Mesothelial cell of epicardium (in vitro differentiated cells): Measurements from ENCODE around the gene DYSF. TPM values are rescaled to one million over a fixed set of nuclear protein-coding genes. Genes with fewer than 3 reads are reported as not detected.

Source experiments
- DNase-seq, 2 experiments: peaks; one replicate each; pipeline ENCODE4 v3.0.0; 2021; ENCODE audit warnings: low spot score in 2 of 2; ENCODE audit not compliant: unreplicated experiment in 2 of 2
- H3K27ac Mint-ChIP-seq: 2 replicates; pipeline ENCODE4 v1.8.0; 2021; ENCODE audit warnings: mixed read lengths
- H3K27me3 Mint-ChIP-seq: 2 replicates; pipeline ENCODE4 v1.8.0; 2021; ENCODE audit warnings: low read depth, mixed read lengths
- H3K36me3 Mint-ChIP-seq: 2 replicates; pipeline ENCODE4 v1.8.0; 2021; ENCODE audit warnings: mixed read lengths
- H3K4me1 Mint-ChIP-seq: 2 replicates; pipeline ENCODE4 v1.8.0; 2021; ENCODE audit warnings: mixed read lengths
- H3K4me3 Mint-ChIP-seq: 2 replicates; pipeline ENCODE4 v1.8.0; 2021; ENCODE audit warnings: mild to moderate bottlenecking, moderate library complexity, mixed read lengths
- H3K9me3 Mint-ChIP-seq: 2 replicates; pipeline ENCODE4 v1.8.0; 2021; ENCODE audit warnings: mixed read lengths
- total RNA-seq: library from RNA; stranded (reverse); gene quantifications from 3 replicates; pipeline ENCODE4 v1.2.1, GENCODE V29; 2021
- TF ChIP-seq, protein P1 (sequence below): fragments of 200-600 bp; sonication (generic); IDR thresholded peaks from one replicate; pipeline ENCODE4 v1.5.0; 2021; ENCODE audit warnings: antibody characterized with exemption; ENCODE audit not compliant: unreplicated experiment

DYSF gene
- total RNA-seq, 1 donor from 2014 or later: 0.96 TPM

DNA sequence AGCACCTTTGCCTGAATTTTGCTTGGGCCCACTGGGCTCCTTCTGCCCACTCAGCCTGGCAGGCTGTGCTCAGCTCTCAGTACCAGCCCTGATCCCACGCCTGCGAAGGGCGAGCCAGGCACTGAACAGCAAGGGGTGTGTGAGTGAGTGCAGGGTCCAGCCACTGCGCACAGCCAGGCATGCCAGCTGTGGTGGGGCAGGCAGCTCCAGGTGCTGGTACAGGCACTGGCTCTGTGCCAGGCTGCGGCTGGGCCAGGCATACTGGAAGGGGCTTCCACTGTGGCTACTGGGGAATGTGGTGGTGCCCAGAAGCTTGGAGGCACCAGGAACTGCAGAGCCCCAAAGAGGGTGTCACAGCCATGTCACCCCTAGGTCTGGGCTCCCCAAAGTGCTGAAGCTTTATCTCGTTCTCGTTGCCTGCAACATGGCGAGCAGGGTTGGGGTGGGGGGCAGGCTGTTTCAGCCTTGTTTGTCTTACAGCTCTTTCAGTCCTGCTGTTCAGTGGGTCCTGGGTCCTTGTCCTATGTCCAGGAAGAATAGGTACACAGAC lies 8.8 kb downstream of the DYSF start:
- H3K9me3 Mint-ChIP-seq: no peaks in the 10 kb centered on the region
- H3K27ac Mint-ChIP-seq: no peak overlapping the region
- no peaks in the 10 kb centered on the region for H3K36me3 Mint-ChIP-seq
- peaks cover 4% of the 10 kb centered on the region for H3K4me1 Mint-ChIP-seq
- H3K4me3 Mint-ChIP-seq: no peak overlapping the region
- peak in 1 of 2 experiments; percentile 27 for DNase-seq
- TF ChIP-seq, protein P1, sequence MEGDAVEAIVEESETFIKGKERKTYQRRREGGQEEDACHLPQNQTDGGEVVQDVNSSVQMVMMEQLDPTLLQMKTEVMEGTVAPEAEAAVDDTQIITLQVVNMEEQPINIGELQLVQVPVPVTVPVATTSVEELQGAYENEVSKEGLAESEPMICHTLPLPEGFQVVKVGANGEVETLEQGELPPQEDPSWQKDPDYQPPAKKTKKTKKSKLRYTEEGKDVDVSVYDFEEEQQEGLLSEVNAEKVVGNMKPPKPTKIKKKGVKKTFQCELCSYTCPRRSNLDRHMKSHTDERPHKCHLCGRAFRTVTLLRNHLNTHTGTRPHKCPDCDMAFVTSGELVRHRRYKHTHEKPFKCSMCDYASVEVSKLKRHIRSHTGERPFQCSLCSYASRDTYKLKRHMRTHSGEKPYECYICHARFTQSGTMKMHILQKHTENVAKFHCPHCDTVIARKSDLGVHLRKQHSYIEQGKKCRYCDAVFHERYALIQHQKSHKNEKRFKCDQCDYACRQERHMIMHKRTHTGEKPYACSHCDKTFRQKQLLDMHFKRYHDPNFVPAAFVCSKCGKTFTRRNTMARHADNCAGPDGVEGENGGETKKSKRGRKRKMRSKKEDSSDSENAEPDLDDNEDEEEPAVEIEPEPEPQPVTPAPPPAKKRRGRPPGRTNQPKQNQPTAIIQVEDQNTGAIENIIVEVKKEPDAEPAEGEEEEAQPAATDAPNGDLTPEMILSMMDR: no peak
- H3K27me3 Mint-ChIP-seq: peaks cover 18% of the 10 kb centered on the region

DNA sequence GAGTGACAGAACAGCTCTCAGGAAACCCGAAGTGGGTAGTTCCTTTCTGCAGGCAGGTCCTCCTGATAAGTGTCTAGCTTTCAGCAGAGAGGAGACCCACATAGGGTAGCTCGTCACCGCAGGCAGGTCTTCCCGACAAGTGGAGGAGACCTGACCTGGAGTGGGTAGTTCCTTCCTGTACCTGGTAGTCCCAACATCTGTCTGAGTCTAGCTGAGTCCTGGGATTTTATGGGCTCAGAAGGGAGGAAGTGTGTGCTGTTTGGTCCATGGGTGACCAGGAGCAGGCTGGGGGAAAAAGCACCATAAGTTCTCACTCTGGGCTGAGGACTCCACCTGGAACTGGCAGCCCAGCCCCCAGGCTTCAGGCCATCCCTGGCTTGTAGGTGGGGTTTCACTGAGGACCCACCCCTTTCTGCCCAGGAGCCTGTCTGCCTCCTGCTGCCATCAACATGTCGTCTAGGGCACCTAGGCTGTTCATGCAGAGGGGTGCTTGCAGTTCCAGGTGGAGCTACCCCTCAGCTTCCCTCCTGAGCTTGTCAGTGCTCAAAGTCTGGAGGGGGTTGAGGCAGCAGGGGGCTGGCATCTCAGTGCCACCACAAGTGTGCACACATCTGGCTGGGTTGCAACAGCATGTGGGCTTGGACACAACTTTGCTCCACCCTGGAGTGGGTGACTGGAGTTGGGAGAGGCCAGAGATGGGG lies 9.4 kb downstream of the DYSF start:
- Mint-ChIP-seq H3K27ac (no peak overlapping the region), H3K9me3 (no peaks in the 10 kb centered on the region), H3K4me1 (peaks cover 4% of the 10 kb centered on the region), H3K36me3 (no peaks in the 10 kb centered on the region), H3K27me3 (peaks cover 24% of the 10 kb centered on the region), H3K4me3 (no peak overlapping the region)
- DNase-seq: peak in 1 of 2 experiments; percentile 26
- TF ChIP-seq, protein P1: no peak

DNA sequence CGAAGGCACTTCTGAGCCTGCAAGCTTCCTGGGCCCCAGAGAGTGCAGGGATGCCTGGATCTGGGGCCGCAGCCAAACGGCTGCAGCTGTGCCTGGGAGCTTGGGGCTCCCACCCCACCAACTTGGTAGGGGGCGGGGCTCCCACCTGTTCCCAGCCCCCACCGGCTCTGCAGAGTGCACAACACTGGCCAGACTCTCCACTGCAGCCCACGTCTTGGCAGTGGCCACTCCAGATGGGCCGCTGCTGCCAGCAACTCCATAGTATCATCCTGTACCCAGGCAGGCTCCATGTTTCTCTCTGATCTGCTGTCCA lies 9.9 kb downstream of the DYSF start:
- peaks cover 29% of the 10 kb centered on the region for H3K27me3 Mint-ChIP-seq
- peak in 1 of 2 experiments; percentile 37 for DNase-seq
- H3K4me1 Mint-ChIP-seq: peaks cover 4% of the 10 kb centered on the region
- H3K4me3 Mint-ChIP-seq: no peak overlapping the region
- TF ChIP-seq, protein P1: no peak
- no peaks in the 10 kb centered on the region for H3K9me3 Mint-ChIP-seq
- no peaks in the 10 kb centered on the region for H3K36me3 Mint-ChIP-seq
- no peak overlapping the region for H3K27ac Mint-ChIP-seq

DNA sequence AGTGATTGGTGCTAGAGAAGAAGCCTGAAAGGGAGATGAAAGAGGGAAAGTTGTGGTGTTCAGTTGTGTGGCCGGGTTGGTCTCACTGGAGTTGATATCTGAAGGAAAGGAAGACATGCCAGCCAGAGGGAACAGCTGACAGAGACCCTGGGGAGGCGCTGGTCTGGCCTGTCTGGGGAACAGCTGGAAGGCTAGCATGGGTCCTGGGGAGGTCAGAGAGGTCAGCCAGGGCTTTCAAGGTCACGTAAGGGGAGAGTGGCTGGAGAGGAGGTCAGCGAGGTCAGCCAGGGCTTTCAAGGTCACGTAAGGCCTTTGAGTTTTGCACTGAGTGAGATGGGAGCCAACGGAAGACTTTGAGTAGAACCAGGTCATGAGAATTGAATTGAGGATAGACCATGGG lies 11.0 kb downstream of the DYSF start:
- Mint-ChIP-seq H3K36me3 (no peaks in the 10 kb centered on the region), H3K4me1 (peaks cover 4% of the 10 kb centered on the region), H3K27ac (no peak overlapping the region), H3K4me3 (no peak overlapping the region), H3K27me3 (peaks cover 40% of the 10 kb centered on the region), H3K9me3 (no peaks in the 10 kb centered on the region)
- peak in 1 of 2 experiments; percentile 24 for DNase-seq
- TF ChIP-seq, protein P1: no peak

DNA sequence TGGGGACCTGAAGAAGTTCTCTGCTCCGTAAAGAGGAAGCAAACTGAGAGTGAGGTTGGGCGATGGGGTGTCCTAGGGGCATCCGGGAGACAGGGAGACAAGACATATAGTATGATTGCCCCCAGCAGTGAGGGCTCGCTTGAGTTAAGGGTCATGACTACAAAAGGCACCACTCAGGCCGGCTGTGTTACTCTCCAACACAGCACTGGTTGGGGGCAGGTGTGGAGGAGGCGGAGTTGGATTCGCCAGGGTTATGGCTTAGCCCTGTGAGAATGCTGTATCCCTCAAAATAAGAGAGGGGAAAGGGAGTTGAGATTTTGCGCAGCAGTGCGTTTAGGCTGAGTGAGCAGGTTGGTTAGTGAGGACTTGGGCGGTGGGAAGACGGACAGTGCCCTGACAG lies 12.0 kb downstream of the DYSF start:
- H3K4me1 Mint-ChIP-seq: peaks cover 2% of the 10 kb centered on the region
- no peak overlapping the region for H3K4me3 Mint-ChIP-seq
- no peak overlapping the region for H3K27ac Mint-ChIP-seq
- no peak for DNase-seq
- H3K27me3 Mint-ChIP-seq: peaks cover 49% of the 10 kb centered on the region
- H3K36me3 Mint-ChIP-seq: no peaks in the 10 kb centered on the region
- H3K9me3 Mint-ChIP-seq: no peaks in the 10 kb centered on the region
- TF ChIP-seq, protein P1: no peak

DNA sequence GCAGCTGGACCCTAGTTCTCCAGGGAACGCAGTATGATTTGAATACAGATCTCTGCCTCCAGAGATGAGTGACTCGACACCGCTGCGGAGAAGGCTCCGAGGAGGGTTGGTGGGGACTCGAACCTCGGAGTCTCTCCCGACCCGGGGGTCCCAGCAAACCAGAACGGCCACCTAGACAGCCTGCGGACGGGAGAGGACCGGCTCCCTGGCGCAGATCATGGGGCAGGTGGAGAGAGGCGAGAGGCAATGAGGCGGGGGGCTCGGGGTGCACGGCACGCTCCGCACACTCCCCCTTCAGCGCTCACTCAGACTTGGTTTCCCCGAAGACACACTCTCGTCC lies 12.6 kb downstream of the DYSF start:
- no peaks in the 10 kb centered on the region for H3K36me3 Mint-ChIP-seq
- H3K27me3 Mint-ChIP-seq: peaks cover 50% of the 10 kb centered on the region
- no peaks in the 10 kb centered on the region for H3K9me3 Mint-ChIP-seq
- no peak overlapping the region for H3K27ac Mint-ChIP-seq
- H3K4me3 Mint-ChIP-seq: no peak overlapping the region
- H3K4me1 Mint-ChIP-seq: no peaks in the 10 kb centered on the region
- no peak for DNase-seq
- TF ChIP-seq, protein P1: no peak
